Tibial artery (tissue), 4 donors: Measurements from ENCODE around the gene SERTAD2.

Experiments
- DNase-seq, 2 donors: peaks; one replicate each; pipeline ENCODE4 v3.0.0-alpha.2; 2019
- H3K27ac ChIP-seq, 2 donors: fragments of 200-600 bp; sonication (generic) in 1 of 2; 1 replicate in 1 of 2; 2 replicates in 1 of 2; pipeline ENCODE4 v1.5.1; 2018 to 2019; ENCODE audit warnings: mild to moderate bottlenecking in 1 of 2
- H3K27me3 ChIP-seq, 2 donors: fragments of 200-600 bp; sonication (generic) in 1 of 2; one replicate each; pipeline versions ENCODE4 v1.5.1 to v1.6.0; 2016 to 2019
- H3K36me3 ChIP-seq, 3 donors: fragments of 200-600 bp; sonication (generic) in 2 of 3; one replicate each; pipeline ENCODE4 v1.5.1; 2016 to 2019; ENCODE audit warnings: mild to moderate bottlenecking in 2 of 3
- H3K4me1 ChIP-seq, 4 donors: fragments of 200-600 bp; sonication (generic) in 2 of 4; 1 replicate in 3 of 4; 2 replicates in 1 of 4; pipeline ENCODE4 v1.5.1; 2016 to 2019
- H3K4me3 ChIP-seq, 2 donors: fragments of 200-600 bp; sonication (generic) in 1 of 2; 1 replicate in 1 of 2; 2 replicates in 1 of 2; pipeline ENCODE4 v1.5.1; 2018 to 2019; ENCODE audit warnings: mild to moderate bottlenecking in 2 of 2
- H3K9me3 ChIP-seq, 3 donors: fragments of 200-600 bp; sonication (generic) in 1 of 3; one replicate each; pipeline ENCODE4 v1.5.1; 2016 to 2019
- CTCF ChIP-seq, 2 experiments: fragments of 200-600 bp in 1 of 2; fragments of 450-650 bp in 1 of 2; IDR thresholded peaks; one replicate each; pipeline ENCODE4 v1.5.1; 2017 to 2019; ENCODE audit warnings: antibody characterized with exemption in 2 of 2, mild to moderate bottlenecking in 1 of 2, moderate library complexity in 1 of 2
- intact Hi-C: fragments of 100-400 bp; cut with DNase I; formaldehyde crosslinking; loops from one replicate; pipeline ENCODE4 v1.15.0; 2023; ENCODE audit warnings: low total_unique reads

The SERTAD2 gene

GRCh38 chr2:64651590-64651989 is 2.1 kb downstream of the SERTAD2 start:
- DNase-seq = no peak
- intact Hi-C loops = loop anchor here (5.0 kb wide), 1 partner anchor 101 kb away; no protein-coding TSS in a partner anchor
- Histone ChIP-seq H3K27ac (peak overlapping the region; percentile 96 to 100), H3K4me3 (no peak overlapping the region), H3K36me3 (no peaks in the 10 kb centered on the region), H3K27me3 (no peaks in the 10 kb centered on the region), H3K4me1 (peaks cover 0 to 45% (median 24%) of the 10 kb centered on the region in 4 donors), H3K9me3 (no peaks in the 10 kb centered on the region)
- no peak for TF ChIP-seq CTCF (IDR thresholded peaks at IDR 0.05)

- H3K9me3 ChIP-seq = no peaks in the 10 kb centered on the region
- TF ChIP-seq CTCF (IDR thresholded peaks at IDR 0.05) = no peak
- peaks cover 0 to 52% (median 26%) of the 10 kb centered on the region in 4 donors for H3K4me1 ChIP-seq
- intact Hi-C loops = loop anchor here (5.0 kb wide), 1 partner anchor 101 kb away; no protein-coding TSS in a partner anchor
- H3K36me3 ChIP-seq = no peaks in the 10 kb centered on the region
- no peaks in the 10 kb centered on the region for H3K27me3 ChIP-seq
- no peak for DNase-seq
- no peak overlapping the region for H3K4me3 ChIP-seq
- H3K27ac ChIP-seq = no peak overlapping the region
These were observed 2.9 kb downstream of the SERTAD2 start for GRCh38 chr2:64650722-64651338.

- peaks cover 0 to 52% (median 26%) of the 10 kb centered on the region in 4 donors for H3K4me1 ChIP-seq
- H3K27me3 ChIP-seq = no peaks in the 10 kb centered on the region
- H3K9me3 ChIP-seq = no peaks in the 10 kb centered on the region
- no peak overlapping the region for H3K27ac ChIP-seq
- no peak for DNase-seq
- no peaks in the 10 kb centered on the region for H3K36me3 ChIP-seq
- H3K4me3 ChIP-seq = no peak overlapping the region
- no peak for TF ChIP-seq CTCF (IDR thresholded peaks at IDR 0.05)
- intact Hi-C loops = loop anchor here (5.0 kb wide), 1 partner anchor 102 kb away; no protein-coding TSS in a partner anchor
These were observed 3.4 kb downstream of the SERTAD2 start for GRCh38 chr2:64650296-64650695.

GRCh38 chr2:64649626-64650025 is 4.1 kb downstream of the SERTAD2 start:
- Histone ChIP-seq H3K4me3 (no peak overlapping the region), H3K36me3 (no peaks in the 10 kb centered on the region), H3K27ac (no peak overlapping the region), H3K27me3 (no peaks in the 10 kb centered on the region), H3K4me1 (peaks cover 0 to 47% (median 20%) of the 10 kb centered on the region in 4 donors), H3K9me3 (no peaks in the 10 kb centered on the region)
- no peak for DNase-seq
- no peak for TF ChIP-seq CTCF (IDR thresholded peaks at IDR 0.05)
- intact Hi-C loops = loop anchor here (5.0 kb wide), 2 partner anchors 103 to 118 kb away; no protein-coding TSS in a partner anchor

GRCh38 chr2:64649013-64649484 is 4.7 kb downstream of the SERTAD2 start:
- no peak overlapping the region for H3K27ac ChIP-seq
- no peaks in the 10 kb centered on the region for H3K27me3 ChIP-seq
- H3K36me3 ChIP-seq = no peaks in the 10 kb centered on the region
- H3K9me3 ChIP-seq = no peaks in the 10 kb centered on the region
- H3K4me1 ChIP-seq = peaks cover 0 to 49% (median 20%) of the 10 kb centered on the region in 4 donors
- H3K4me3 ChIP-seq = no peak overlapping the region
- no peak for TF ChIP-seq CTCF (IDR thresholded peaks at IDR 0.05)
- intact Hi-C loops = loop anchor here (5.0 kb wide), 1 partner anchor 118 kb away; no protein-coding TSS in a partner anchor
- no peak for DNase-seq
